Measurements from ENCODE around the gene FBXW12.
"Not testable (repeated sequence)": the region's sequence is repeated elsewhere in the genome, so short reads cannot be mapped to it uniquely, and the experiment has no call there.

- TF ChIP-seq CTCF (IDR thresholded peaks at IDR 0.05; ENCODE audit: poor library complexity); EZH2 (IDR thresholded peaks at IDR 0.05; ENCODE audit: borderline replicate concordance); EZH2phosphoT487 (IDR thresholded peaks at IDR 0.05; ENCODE audit: low read depth, severe bottlenecking, unreplicated experiment): not testable (repeated sequence)
Observed at GRCh38 chr3:48401434-48401901, 29.4 kb downstream of the FBXW12 start.
